Breast epithelium (tissue), 4 donors: ENCODE data around the gene IL1F10. TPM values are rescaled to one million over a fixed set of nuclear protein-coding genes. Genes with fewer than 3 reads are reported as not detected.

Source experiments
- DNase-seq, 2 donors: peaks; one replicate each; pipeline ENCODE4 v3.0.0-alpha.2; 2019; ENCODE audit warnings: low spot score in 2 of 2
- H3K27ac ChIP-seq, 2 donors: fragments of 200-600 bp; sonication (generic) in 1 of 2; one replicate each; pipeline ENCODE4 v1.5.1; 2016 to 2019; ENCODE audit warnings: mild to moderate bottlenecking in 1 of 2
- H3K27me3 ChIP-seq, 2 donors: fragments of 200-600 bp; sonication (generic) in 1 of 2; one replicate each; pipeline versions ENCODE4 v1.5.1 to v1.6.0; 2017 to 2019; ENCODE audit warnings: control low read depth in 1 of 2, mild to moderate bottlenecking in 1 of 2
- H3K36me3 ChIP-seq: fragments of 200-600 bp; one replicate; pipeline ENCODE4 v1.5.1; 2019
- H3K4me1 ChIP-seq, 2 donors: fragments of 200-600 bp; sonication (generic); one replicate each; pipeline ENCODE4 v1.5.1; 2016 to 2019; ENCODE audit warnings: control low read depth in 1 of 2
- H3K4me3 ChIP-seq, 3 donors: fragments of 200-600 bp; sonication (generic); 1 replicate in 2 of 3; 2 replicates in 1 of 3; pipeline ENCODE4 v1.5.1; 2016 to 2019; ENCODE audit warnings: mild to moderate bottlenecking in 3 of 3, moderate library complexity in 2 of 3
- H3K9me3 ChIP-seq, 2 donors: fragments of 200-600 bp; sonication (generic) in 1 of 2; one replicate each; pipeline ENCODE4 v1.5.1; 2016 to 2019; ENCODE audit warnings: control low read depth in 1 of 2
- CTCF ChIP-seq, 3 donors: fragments of 450-650 bp; IDR thresholded peaks; one replicate each; pipeline ENCODE4 v1.5.1; 2016 to 2017; ENCODE audit warnings: antibody characterized with exemption in 3 of 3, mild to moderate bottlenecking in 3 of 3, moderate library complexity in 3 of 3
- POLR2A ChIP-seq: fragments of 450-650 bp; IDR thresholded peaks from one replicate; pipeline ENCODE4 v1.6.1; 2016; ENCODE audit warnings: antibody characterized with exemption, mild to moderate bottlenecking, moderate library complexity
- POLR2AphosphoS5 ChIP-seq, 3 donors: sonication (generic); formaldehyde crosslinking; IDR thresholded peaks; one replicate each; pipeline ENCODE4 v1.6.1; 2017; ENCODE audit warnings: antibody characterized with exemption in 3 of 3
- intact Hi-C: fragments of 100-400 bp; cut with DNase I; formaldehyde crosslinking; loops from one replicate; pipeline ENCODE4 v1.15.1; 2023; ENCODE audit warnings: low total_unique reads
- total RNA-seq, 3 donors: library from RNA; depleted of rRNA; stranded (reverse); fragments of >200 nt; gene quantifications; one replicate each; pipeline ENCODE4 v1.1.0, GENCODE V29; 2016

IL1F10 gene
- total RNA-seq, 3 donors from 2014 or later = not detected

GRCh38 chr2:113068706-113069485, 1.1 kb downstream of the IL1F10 start:
- H3K4me1 ChIP-seq = no peaks in the 10 kb centered on the region
- H3K9me3 ChIP-seq = no peaks in the 10 kb centered on the region
- H3K27me3 ChIP-seq = no peaks in the 10 kb centered on the region
- no peaks in the 10 kb centered on the region for H3K36me3 ChIP-seq
- H3K4me3 ChIP-seq = no peak overlapping the region
- H3K27ac ChIP-seq = no peak overlapping the region
- intact Hi-C loops = loop anchor here (10.0 kb wide), 1 partner anchor 1904 kb away; no protein-coding TSS in a partner anchor
- DNase-seq = no peak
- TF ChIP-seq POLR2A (no peak), CTCF (IDR thresholded peaks at IDR 0.05) (no peak)

- H3K4me1 ChIP-seq = no peaks in the 10 kb centered on the region
- H3K27ac ChIP-seq = no peak overlapping the region
- no peaks in the 10 kb centered on the region for H3K9me3 ChIP-seq
- no peak for TF ChIP-seq CTCF (IDR thresholded peaks at IDR 0.05)
- no peaks in the 10 kb centered on the region for H3K27me3 ChIP-seq
- no peak overlapping the region for H3K4me3 ChIP-seq
- H3K36me3 ChIP-seq = no peaks in the 10 kb centered on the region
- no peak for DNase-seq
- intact Hi-C loops = loop anchor here (10.0 kb wide), 1 partner anchor 1905 kb away; no protein-coding TSS in a partner anchor
Measured at GRCh38 chr2:113069676-113070605, 2.2 kb downstream of the IL1F10 start.

- TF ChIP-seq POLR2A = no peak
- no peak for TF ChIP-seq POLR2AphosphoS5 (IDR thresholded peaks at IDR 0.05)
- Histone ChIP-seq H3K9me3 (no peaks in the 10 kb centered on the region), H3K4me1 (no peaks in the 10 kb centered on the region), H3K27me3 (no peaks in the 10 kb centered on the region), H3K27ac (no peak overlapping the region), H3K4me3 (no peak overlapping the region), H3K36me3 (no peaks in the 10 kb centered on the region)
- intact Hi-C loops = no loop called here
- DNase-seq = no peak
Measured at GRCh38 chr2:113070606-113070975, 2.8 kb downstream of the IL1F10 start.

GRCh38 chr2:113072584-113072983, 4.8 kb downstream of the IL1F10 start:
- intact Hi-C loops = no loop called here
- TF ChIP-seq POLR2AphosphoS5 (IDR thresholded peaks at IDR 0.05) (no peak), CTCF (IDR thresholded peaks at IDR 0.05) (no peak), POLR2A (no peak)
- H3K9me3 ChIP-seq = no peaks in the 10 kb centered on the region
- no peak overlapping the region for H3K27ac ChIP-seq
- H3K36me3 ChIP-seq = no peaks in the 10 kb centered on the region
- H3K27me3 ChIP-seq = no peaks in the 10 kb centered on the region
- H3K4me3 ChIP-seq = no peak overlapping the region
- DNase-seq = no peak
- H3K4me1 ChIP-seq = no peaks in the 10 kb centered on the region

GRCh38 chr2:113073325-113073834, 5.6 kb downstream of the IL1F10 start:
- Histone ChIP-seq H3K4me3 (no peak overlapping the region), H3K9me3 (no peaks in the 10 kb centered on the region), H3K27me3 (no peaks in the 10 kb centered on the region), H3K36me3 (no peaks in the 10 kb centered on the region), H3K27ac (no peak overlapping the region), H3K4me1 (no peaks in the 10 kb centered on the region)
- no peak for TF ChIP-seq POLR2A
- no peak for TF ChIP-seq CTCF (IDR thresholded peaks at IDR 0.05)
- no peak for TF ChIP-seq POLR2AphosphoS5 (IDR thresholded peaks at IDR 0.05)
- intact Hi-C loops = no loop called here
- no peak for DNase-seq
